Stomach (tissue), 9 donors: ENCODE results near the gene DUS3L. TPM values are rescaled to one million over a fixed set of nuclear protein-coding genes. Genes with fewer than 3 reads are reported as not detected.

Experiments
- DNase-seq, 2 donors: peaks; one replicate each; pipeline versions ENCODE4 v3.0.0 to v3.0.0-alpha.2; 2013 to 2019
- H3K27ac ChIP-seq, 5 donors: fragments of 200-600 bp in 4 of 5; sonication (generic) in 4 of 5; one replicate each; pipeline ENCODE4 v1.5.1; 2013 to 2019; ENCODE audit warnings: mild to moderate bottlenecking in 1 of 5, moderate library complexity in 1 of 5
- H3K27me3 ChIP-seq, 3 donors: fragments of 200-600 bp; sonication (generic); one replicate each; pipeline ENCODE4 v1.5.1; 2017 to 2019; ENCODE audit warnings: mixed run types in 1 of 3
- H3K36me3 ChIP-seq, 4 donors: fragments of 200-600 bp; sonication (generic); 1 replicate in 3 of 4; 2 replicates in 1 of 4; pipeline ENCODE4 v1.5.1; 2016 to 2019
- H3K4me1 ChIP-seq, 4 donors: fragments of 200-600 bp; sonication (generic); one replicate each; pipeline ENCODE4 v1.5.1; 2016 to 2019
- H3K4me3 ChIP-seq, 4 donors: fragments of 200-600 bp; sonication (generic) in 3 of 4; one replicate each; pipeline ENCODE4 v1.5.1; 2016 to 2019; ENCODE audit warnings: mild to moderate bottlenecking in 1 of 4
- H3K9me3 ChIP-seq, 4 donors: fragments of 200-600 bp; sonication (generic); one replicate each; pipeline ENCODE4 v1.5.1; 2016 to 2019
- CTCF ChIP-seq, 7 experiments: fragments of 450-650 bp in 4 of 7; fragments of 200-600 bp in 3 of 7; sonication (generic) in 3 of 7; IDR thresholded peaks; one replicate each; pipeline ENCODE4 v1.5.1; 2016 to 2019; ENCODE audit warnings: antibody characterized with exemption in 7 of 7, control low read depth in 2 of 7, mild to moderate bottlenecking in 1 of 7
- EP300 ChIP-seq: sonication (generic); formaldehyde crosslinking; IDR thresholded peaks from one replicate; pipeline ENCODE4 v1.6.1; 2017; ENCODE audit warnings: antibody characterized with exemption
- POLR2A ChIP-seq, 4 donors: fragments of 450-650 bp; IDR thresholded peaks; one replicate each; pipeline ENCODE4 v1.6.1; 2016; ENCODE audit warnings: antibody characterized with exemption in 4 of 4, control low read depth in 2 of 4, mild to moderate bottlenecking in 1 of 4, moderate library complexity in 1 of 4
- POLR2AphosphoS5 ChIP-seq, 3 donors: sonication (generic); formaldehyde crosslinking; IDR thresholded peaks; one replicate each; pipeline ENCODE4 v1.6.1; 2016; ENCODE audit warnings: antibody characterized with exemption in 3 of 3
- WGBS, 5 donors: extraction: QIAGEN DNeasy Blood & Tissue Kit in 3 of 5; methylation state at CpG; one replicate each; pipeline versions ENCODE4 v1.1.5 to v1.1.7; 2013 to 2018; 5-methylcytosine and 5-hydroxymethylcytosine counted together
- intact Hi-C: fragments of 100-400 bp; cut with DNase I; formaldehyde crosslinking; loops from one replicate; pipeline ENCODE4 v1.15.1; 2023; ENCODE audit warnings: low total_unique reads
- polyA plus RNA-seq, 3 donors: library from polyadenylated mRNA; stranded (reverse); fragments of 200-250 nt; gene quantifications; one replicate each; pipeline ENCODE4 v1.2.3, GENCODE V29; 2013
- total RNA-seq, 5 donors: library from RNA; depleted of rRNA; stranded (reverse); fragments of >200 nt; gene quantifications; one replicate each; pipeline versions ENCODE4 v1.1.0 to v1.2.3, GENCODE V29; 2014 to 2016
- donor health status: healthy with polysubstance abuse.
- donor health status: Bipolar disorder and iron deficiency.
- donor health status: healthy.

The DUS3L gene
- total and polyA plus RNA-seq, 8 donors: 25.2 to 67.5 (median 46.7) TPM

- H3K4me3 ChIP-seq: no peak overlapping the region
- H3K36me3 ChIP-seq: no peaks in the 10 kb centered on the region
- intact Hi-C loops: loop anchor here (10.0 kb wide), 1 partner anchor 94 kb away; no protein-coding TSS in a partner anchor
- H3K9me3 ChIP-seq: no peaks in the 10 kb centered on the region
- H3K27me3 ChIP-seq: peaks cover 0 to 68% (median 24%) of the 10 kb centered on the region in 3 donors
- peak in 1 of 2 donors; percentile 57 for DNase-seq
- H3K27ac ChIP-seq: peak overlapping the region; percentile 3 to 83 (median 60)
- peaks cover 45 to 66% (median 63%) of the 10 kb centered on the region in 4 donors for H3K4me1 ChIP-seq
- 37 to 51% (median 49%) methylated on average over 16 to 17 of the region's 17 CpGs for whole genome bisulfite sequencing, 5 donors
- TF ChIP-seq POLR2AphosphoS5 (IDR thresholded peaks at IDR 0.05) (no peak), EP300 (no peak), POLR2A (IDR thresholded peaks at IDR 0.05) (no peak), CTCF (IDR thresholded peaks at IDR 0.05) (no peak)
Observed at GRCh38 chr19:5800361-5801270, 9.7 kb upstream of the DUS3L start.

- no peaks in the 10 kb centered on the region for H3K36me3 ChIP-seq
- TF ChIP-seq CTCF (IDR thresholded peaks at IDR 0.05): no peak
- TF ChIP-seq POLR2AphosphoS5 (IDR thresholded peaks at IDR 0.05): peak in 2 of 3 donors; percentile 16 to 40
- peaks cover 0 to 60% (median 24%) of the 10 kb centered on the region in 3 donors for H3K27me3 ChIP-seq
- no peak overlapping the region for H3K4me3 ChIP-seq
- H3K9me3 ChIP-seq: no peaks in the 10 kb centered on the region
- 38 to 49% (median 41%) methylated on average over 28 to 37 of the region's 37 CpGs for WGBS, 5 donors
- peak; percentile 64 to 80 for DNase-seq
- intact Hi-C loops: loop anchor here (10.0 kb wide), 1 partner anchor 95 kb away; no protein-coding TSS in a partner anchor
- H3K4me1 ChIP-seq: peaks cover 44 to 60% (median 58%) of the 10 kb centered on the region in 4 donors
- peak overlapping the region; percentile 21 to 83 (median 60) for H3K27ac ChIP-seq
Observed at GRCh38 chr19:5799247-5800241, 8.6 kb upstream of the DUS3L start.

GRCh38 chr19:5798244-5798643, 7.3 kb upstream of the DUS3L start:
- Histone ChIP-seq H3K36me3 (no peaks in the 10 kb centered on the region), H3K4me1 (peaks cover 35 to 51% (median 45%) of the 10 kb centered on the region in 4 donors), H3K4me3 (no peak overlapping the region), H3K9me3 (no peaks in the 10 kb centered on the region), H3K27me3 (peaks cover 0 to 47% (median 13%) of the 10 kb centered on the region in 3 donors), H3K27ac (peak overlapping the region in 3 of 5 donors; percentile 56 to 83 (median 74))
- no peak for DNase-seq
- WGBS, 5 donors: 79 to 94% (median 90%) methylated on average over 8 of the region's 8 CpGs
- TF ChIP-seq CTCF (IDR thresholded peaks at IDR 0.05) (no peak), POLR2AphosphoS5 (IDR thresholded peaks at IDR 0.05) (no peak), EP300 (no peak), POLR2A (IDR thresholded peaks at IDR 0.05) (no peak)
- intact Hi-C loops: no loop called here

- H3K4me1 ChIP-seq: peaks cover 18 to 32% (median 22%) of the 10 kb centered on the region in 4 donors
- DNase-seq: no peak
- H3K4me3 ChIP-seq: no peak overlapping the region
- peaks cover 0 to 19% (median 5%) of the 10 kb centered on the region in 3 donors for H3K27me3 ChIP-seq
- TF ChIP-seq POLR2AphosphoS5 (IDR thresholded peaks at IDR 0.05): no peak
- no peak for TF ChIP-seq POLR2A (IDR thresholded peaks at IDR 0.05)
- TF ChIP-seq CTCF (IDR thresholded peaks at IDR 0.05): no peak
- no peak for TF ChIP-seq EP300
- WGBS, 5 donors: 84 to 94% (median 92%) methylated on average over 7 of the region's 7 CpGs
- H3K36me3 ChIP-seq: no peaks in the 10 kb centered on the region
- no peaks in the 10 kb centered on the region for H3K9me3 ChIP-seq
- intact Hi-C loops: no loop called here
- H3K27ac ChIP-seq: no peak overlapping the region
Observed at GRCh38 chr19:5795382-5795919, 4.5 kb upstream of the DUS3L start.
